Activated T-cell treated with anti-CD3 and anti-CD28 coated beads for 48 hours (primary cell): ENCODE data around the gene IL22RA2.
A peak's percentile ranks its signal among the peaks of the same experiment; 100 is the strongest.
"Not testable (repeated sequence)": the region's sequence is repeated elsewhere in the genome, so short reads cannot be mapped to it uniquely, and the experiment has no call there.

Experiments used
- DNase-seq: peaks from one replicate; pipeline ENCODE4 v3.0.0-alpha.2; 2020; ENCODE audit warnings: low read depth

Gene IL22RA2

GRCh38 chr6:137173501-137173900, at the start of gene IL22RA2:
Gene IL22RA2 (minus strand): TSS chr6:137173644. CDS start chr6:137161749, 11,895 bp downstream.
- no peak for DNase-seq

GRCh38 chr6:137222381-137222780, 48.9 kb upstream of the IL22RA2 start:
- no peak for DNase-seq

GRCh38 chr6:137219664-137220252, 46.3 kb upstream of the IL22RA2 start:
- no peak for DNase-seq

DNA sequence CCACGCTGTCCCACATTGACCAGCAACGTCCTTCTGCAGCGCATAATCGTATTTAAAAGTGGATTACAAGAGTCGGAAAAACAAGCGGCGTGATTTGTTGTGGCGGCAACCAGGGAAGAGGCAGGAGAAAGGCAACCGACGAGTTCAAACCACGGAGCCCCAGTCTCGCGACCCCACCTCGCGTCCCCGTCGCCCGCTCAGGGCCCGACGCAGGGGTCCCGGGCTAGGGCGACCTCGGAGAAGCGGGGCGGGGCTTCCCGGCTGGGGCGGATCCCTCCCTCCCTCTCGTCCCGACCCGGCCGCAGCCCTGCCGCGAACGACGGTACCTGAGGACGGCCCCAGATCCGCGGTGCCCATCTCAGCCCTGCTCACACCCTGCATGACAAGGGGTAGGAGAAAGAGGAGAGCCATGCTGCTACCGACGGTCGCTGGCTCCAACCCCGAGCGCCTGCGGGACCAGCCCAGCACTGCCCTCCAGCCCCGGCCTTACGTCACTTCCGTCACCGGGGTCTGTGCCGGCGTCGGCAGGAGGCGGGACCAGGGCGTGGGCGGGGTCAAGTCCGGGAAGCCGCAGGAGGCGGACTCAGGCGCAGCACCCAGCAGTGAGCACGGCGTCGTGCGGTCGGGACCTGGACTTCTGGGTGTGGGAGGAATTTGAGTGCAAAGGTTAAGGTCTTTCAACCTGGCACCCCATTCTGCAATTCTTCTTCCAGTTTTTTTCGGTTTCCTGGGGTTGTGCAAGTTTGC, 45.6 kb upstream of the IL22RA2 start, which contains the start of gene IFNGR1:
Gene IFNGR1, minus strand, starts transcription at position 469 of the 747 bp plus-strand sequence. Its CDS starts 58 bp downstream, at position 411.
- peak; percentile 97 for DNase-seq

GRCh38 chr6:137218473-137218916, 45.1 kb upstream of the IL22RA2 start:
- DNase-seq, result peak; percentile 21

- DNase-seq, result no peak
Observed at GRCh38 chr6:137217801-137218472, 44.5 kb upstream of the IL22RA2 start.

DNA sequence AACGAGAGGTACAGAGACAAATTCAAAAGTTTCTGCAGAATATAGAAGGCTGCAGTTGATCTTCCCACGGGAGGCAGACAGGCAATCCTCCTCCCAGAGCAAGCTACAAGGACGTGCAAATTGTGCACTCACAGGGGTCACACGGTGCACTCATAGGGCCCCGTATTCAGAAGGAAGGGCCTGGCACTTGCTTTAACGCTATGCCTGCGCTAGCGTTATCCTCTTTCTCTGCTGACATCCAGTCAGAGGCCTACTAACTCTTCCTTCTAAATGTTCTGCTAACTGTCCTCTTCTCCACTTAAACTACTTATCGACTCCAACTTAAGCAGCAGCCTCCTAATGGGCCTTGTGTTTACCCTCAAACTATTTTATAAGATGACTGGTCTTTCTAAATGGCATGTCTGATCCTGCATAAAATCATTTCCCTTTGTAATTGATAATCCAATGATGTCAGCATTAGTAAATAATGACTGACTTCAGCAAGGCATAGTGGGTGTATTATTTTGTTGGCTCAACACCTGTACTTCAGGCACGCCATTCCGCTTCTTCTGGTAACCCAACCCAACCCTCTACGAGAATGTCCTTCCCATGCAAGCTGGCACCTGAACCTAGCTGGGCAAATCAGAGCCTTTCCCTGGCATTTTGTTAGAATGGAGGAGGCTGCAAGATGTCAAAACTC, 43.6 kb upstream of the IL22RA2 start:
- DNase-seq, result no peak

DNA sequence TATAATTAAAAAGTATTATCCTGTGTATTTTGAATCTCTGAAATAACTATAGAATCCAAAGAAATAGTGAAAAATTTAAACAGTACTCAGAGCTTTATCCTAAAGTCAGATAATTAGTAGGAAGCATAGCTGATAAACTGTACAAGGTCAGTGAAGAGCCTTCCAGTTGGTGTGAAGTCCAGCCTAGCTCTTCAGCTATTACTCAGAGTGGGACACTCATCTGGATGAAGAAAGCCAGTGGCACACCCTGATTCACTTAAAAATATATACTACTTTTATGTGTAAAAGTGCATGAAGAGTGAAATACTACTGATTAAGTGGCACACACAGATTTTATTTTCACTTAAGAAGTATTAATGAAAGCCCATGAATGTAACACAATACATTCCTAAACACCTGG, 42.7 kb upstream of the IL22RA2 start:
- no peak for DNase-seq

- DNase-seq, result not testable (repeated sequence)
Observed at GRCh38 chr6:137215630-137216029, 42.2 kb upstream of the IL22RA2 start.

- no peak for DNase-seq
Observed at GRCh38 chr6:137214931-137215330, 41.5 kb upstream of the IL22RA2 start.

- no peak for DNase-seq
Observed at GRCh38 chr6:137213813-137214212, 40.4 kb upstream of the IL22RA2 start.

- DNase-seq, result no peak
Observed at GRCh38 chr6:137213331-137213740, 39.9 kb upstream of the IL22RA2 start.

GRCh38 chr6:137211910-137212309, 38.5 kb upstream of the IL22RA2 start:
- DNase-seq, result no peak

DNA sequence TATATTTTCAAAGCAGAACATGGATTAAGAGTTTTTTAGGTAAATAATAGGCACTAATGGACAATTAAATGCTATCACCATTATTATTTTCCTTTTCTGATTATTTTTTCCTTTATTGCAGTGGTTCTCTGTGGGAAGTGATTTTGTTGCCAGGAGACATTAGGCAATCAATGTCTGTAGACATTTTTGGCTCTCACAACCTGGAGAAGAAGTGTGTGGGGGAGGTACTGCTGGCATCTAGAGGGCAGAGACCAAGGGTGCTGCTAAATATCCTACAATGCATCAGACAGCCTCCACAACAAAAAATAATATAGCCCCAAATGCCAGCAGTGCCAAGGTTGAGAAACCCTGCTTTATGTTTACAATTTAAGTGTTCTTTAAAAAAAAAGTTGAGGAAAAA, 37.5 kb upstream of the IL22RA2 start:
- no peak for DNase-seq

DNA sequence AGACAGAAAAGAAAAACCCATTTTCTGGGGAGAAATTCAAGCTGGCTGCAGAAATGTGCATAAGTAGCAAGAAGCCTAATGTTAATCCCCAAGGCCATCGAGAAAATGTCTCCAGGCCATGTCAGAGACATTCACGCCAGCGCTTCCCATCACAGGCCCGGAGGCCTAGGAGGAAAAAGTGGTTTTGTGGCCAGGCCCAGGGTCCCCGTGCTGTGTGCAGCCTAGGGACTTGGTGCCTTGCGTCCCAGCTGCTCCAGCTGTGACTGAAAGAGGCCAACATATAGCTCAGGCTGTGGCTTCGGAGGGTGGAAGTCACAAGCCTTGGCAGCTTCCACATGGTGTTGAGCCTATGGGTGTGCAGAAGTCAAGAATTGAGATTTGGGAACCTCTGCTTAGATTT, 34.8 kb upstream of the IL22RA2 start:
- no peak for DNase-seq

DNA sequence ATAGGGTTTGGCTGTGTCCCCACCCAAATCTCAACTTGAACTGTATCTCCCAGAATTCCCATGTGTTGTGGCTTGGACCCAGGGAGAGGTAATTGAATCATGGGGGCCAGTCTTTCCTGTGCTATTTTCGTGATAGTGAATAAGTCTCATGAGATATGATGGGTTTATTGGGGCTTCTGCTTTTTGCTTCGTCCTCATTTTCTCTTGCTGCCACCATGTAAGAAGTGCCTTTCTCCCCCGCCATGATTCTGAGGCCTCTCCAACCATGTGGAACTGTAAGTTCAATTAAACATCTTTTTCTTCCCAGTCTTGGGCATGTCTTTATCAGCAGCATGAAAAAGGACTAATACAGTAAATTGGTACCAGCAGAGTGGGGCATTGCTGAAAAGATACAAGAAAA, 34.0 kb upstream of the IL22RA2 start:
- DNase-seq, result not testable (repeated sequence)

GRCh38 chr6:137206577-137206976, 33.1 kb upstream of the IL22RA2 start:
- DNase-seq, result no peak

DNA sequence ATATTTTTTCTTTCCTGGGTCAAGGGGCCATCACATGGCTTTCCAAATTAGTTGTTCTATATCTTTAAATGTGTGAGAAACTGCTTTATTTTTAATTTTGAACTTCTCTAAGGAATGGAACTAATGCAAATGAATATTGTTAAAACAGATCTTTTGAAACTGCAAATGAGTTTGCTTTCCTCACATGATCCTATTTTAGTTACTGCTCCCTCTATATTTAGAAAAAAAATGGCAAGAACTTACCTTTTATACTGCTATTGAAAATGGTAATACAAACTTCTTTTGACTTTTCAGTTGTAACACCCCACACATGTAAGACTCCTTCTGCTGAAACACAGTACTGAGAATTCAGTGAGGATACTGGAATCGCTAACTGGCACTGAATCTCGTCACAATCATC, 29.8 kb upstream of the IL22RA2 start:
- DNase-seq, result no peak

DNA sequence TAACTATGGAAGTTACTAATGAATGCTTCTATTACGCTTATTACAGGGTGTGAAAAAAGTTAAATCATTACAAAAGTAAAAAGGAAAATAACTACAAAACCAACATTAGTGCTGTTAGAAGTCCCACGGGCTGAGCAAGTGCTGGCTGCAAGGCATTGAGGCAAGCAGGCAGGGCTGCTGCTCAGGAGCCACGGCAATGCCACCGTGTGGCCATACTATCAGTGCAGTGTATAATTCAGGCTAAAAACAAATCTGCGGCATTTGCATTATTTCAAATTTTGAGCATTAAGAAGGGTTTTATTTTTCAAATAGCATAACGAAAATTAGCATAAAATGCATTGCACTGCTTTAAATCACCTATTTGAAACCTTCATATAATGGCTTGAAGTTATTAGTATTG, 28.6 kb upstream of the IL22RA2 start:
- DNase-seq, result no peak

DNA sequence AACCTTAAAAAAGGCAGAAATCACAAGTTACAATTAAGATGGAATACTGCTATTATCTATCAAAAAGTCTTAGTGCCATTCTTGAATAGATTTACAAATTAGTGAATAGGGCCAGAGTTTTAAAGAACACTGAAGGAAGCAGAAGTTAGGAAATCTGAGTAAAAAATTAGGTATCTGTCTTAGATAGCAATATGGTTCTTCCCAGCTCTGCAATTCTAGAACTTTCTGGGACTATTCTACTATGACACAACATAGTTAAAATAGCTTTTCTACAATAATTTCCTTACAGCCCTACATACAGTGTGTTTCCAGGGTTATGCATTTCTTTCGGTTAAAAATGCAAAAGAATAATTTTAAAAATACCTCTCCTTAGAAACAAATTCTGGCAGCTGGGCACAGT, 27.6 kb upstream of the IL22RA2 start:
- no peak for DNase-seq

DNA sequence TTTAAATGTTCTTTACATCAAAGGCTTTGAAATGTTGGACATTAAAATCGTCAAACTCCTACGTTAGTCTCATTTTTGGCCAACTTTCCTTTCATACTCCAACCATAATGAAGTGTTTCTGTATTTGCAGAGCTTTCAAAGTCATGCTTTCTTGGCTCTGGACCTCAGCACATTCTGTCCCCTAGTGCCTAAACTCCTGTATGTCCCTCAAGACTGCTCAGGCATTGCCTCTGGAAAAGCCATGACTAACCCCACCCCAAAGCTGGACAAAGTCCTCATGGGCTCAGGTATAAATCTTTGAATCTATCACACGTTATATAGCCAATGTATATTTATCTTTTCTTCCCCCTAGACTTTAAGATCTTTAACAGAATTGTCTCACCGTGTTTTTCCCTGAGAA, 26.8 kb upstream of the IL22RA2 start:
- no peak for DNase-seq
